Measurements from ENCODE around the gene DCAF12L2. TPM values are rescaled to one million over a fixed set of nuclear protein-coding genes. Genes with fewer than 3 reads are reported as not detected.
"Not testable (repeated sequence)": the region's sequence is repeated elsewhere in the genome, so short reads cannot be mapped to it uniquely, and the experiment has no call there.

The DCAF12L2 gene
- total RNA-seq = 0.15 and 0.87 TPM in 2 replicates

- DNase-seq (ENCODE audit: low read depth) = no peak
These were observed at the start of gene DCAF12L2 for GRCh38 chrX:126165721-126166461. Gene DCAF12L2 (minus strand): TSS chrX:126166289. CDS start chrX:126165924, 365 bp downstream.

GRCh38 chrX:126190888-126191287 is 24.8 kb upstream of the DCAF12L2 start:
- not testable (repeated sequence) for DNase-seq (ENCODE audit: low read depth)

GRCh38 chrX:126177133-126177840 is 11.2 kb upstream of the DCAF12L2 start:
- no peak for DNase-seq (ENCODE audit: low read depth)

- no peak for DNase-seq (ENCODE audit: low read depth)
These were observed 4.6 kb upstream of the DCAF12L2 start for GRCh38 chrX:126170720-126171119.

- no peak for DNase-seq (ENCODE audit: low read depth)
These were observed 1.5 kb upstream of the DCAF12L2 start for GRCh38 chrX:126167560-126167959.

GRCh38 chrX:126165401-126165720 is 728 bp downstream of the DCAF12L2 start:
- no peak for DNase-seq (ENCODE audit: low read depth)

- DNase-seq (ENCODE audit: low read depth) = no peak
These were observed 1.2 kb downstream of the DCAF12L2 start for GRCh38 chrX:126164689-126165400.

- no peak for DNase-seq (ENCODE audit: low read depth)
These were observed 1.9 kb downstream of the DCAF12L2 start for GRCh38 chrX:126164226-126164625.

- DNase-seq (ENCODE audit: low read depth) = no peak
These were observed 25.1 kb downstream of the DCAF12L2 start for GRCh38 chrX:126141014-126141413.

GRCh38 chrX:126137899-126138298 is 28.2 kb downstream of the DCAF12L2 start:
- DNase-seq (ENCODE audit: low read depth) = no peak

- DNase-seq (ENCODE audit: low read depth) = no peak
These were observed 41.4 kb downstream of the DCAF12L2 start for GRCh38 chrX:126124721-126125120.
